Measurements from ENCODE around the gene ADGRF4.
A peak's percentile ranks its signal among the peaks of the same experiment; 100 is the strongest.
"Not testable (repeated sequence)": the region's sequence is repeated elsewhere in the genome, so short reads cannot be mapped to it uniquely, and the experiment has no call there.

The ADGRF4 gene

DNA sequence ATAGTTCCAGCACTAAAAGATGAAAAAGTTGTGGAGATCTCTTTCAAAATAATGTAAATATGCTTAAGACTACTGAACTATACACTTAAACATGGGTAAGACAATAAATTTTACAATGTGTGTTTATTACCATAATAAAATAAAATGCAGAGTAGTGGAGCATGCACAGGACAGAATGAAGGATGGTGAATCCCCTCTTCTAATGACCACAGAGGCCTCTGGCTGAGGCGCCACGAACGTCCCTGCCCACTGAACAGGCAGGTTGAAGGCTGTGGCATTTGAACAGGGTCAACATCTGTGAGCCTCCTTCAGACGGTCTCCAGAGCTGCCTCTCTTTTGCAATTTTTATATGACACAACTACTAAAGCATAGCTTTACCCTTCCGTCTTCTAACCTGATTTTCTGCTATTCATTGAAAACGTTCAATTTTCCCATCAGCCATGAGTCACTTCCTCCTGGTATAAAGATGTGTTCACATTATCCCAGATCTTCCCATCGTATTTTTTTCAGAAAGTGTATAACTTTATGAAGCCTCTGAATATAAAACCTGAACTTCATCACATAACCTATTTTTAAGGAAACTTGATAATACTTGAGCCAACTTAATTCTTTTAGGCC lies 37.8 kb downstream of the ADGRF4 start:
- ATAC-seq, result no peak

DNA sequence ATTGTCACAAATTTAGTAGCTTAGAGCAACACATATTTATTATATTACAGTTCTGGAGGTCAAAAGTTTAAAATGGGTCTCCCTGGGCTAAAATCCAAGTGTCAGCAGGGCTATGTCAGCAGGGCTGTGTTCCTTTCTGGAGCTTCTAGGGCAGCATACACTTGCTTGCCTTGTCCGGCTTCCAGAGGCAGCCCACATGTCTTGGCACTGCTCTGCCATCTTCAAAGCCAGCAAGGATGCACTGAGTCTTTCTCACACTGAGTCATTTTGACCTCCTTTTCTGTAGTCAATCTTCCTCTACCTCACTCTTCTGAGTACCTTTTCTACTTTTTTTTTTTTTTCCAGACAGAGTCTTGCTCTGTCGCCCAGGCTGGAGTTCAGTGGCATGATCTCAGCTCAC lies 39.0 kb downstream of the ADGRF4 start:
- ATAC-seq, result no peak

DNA sequence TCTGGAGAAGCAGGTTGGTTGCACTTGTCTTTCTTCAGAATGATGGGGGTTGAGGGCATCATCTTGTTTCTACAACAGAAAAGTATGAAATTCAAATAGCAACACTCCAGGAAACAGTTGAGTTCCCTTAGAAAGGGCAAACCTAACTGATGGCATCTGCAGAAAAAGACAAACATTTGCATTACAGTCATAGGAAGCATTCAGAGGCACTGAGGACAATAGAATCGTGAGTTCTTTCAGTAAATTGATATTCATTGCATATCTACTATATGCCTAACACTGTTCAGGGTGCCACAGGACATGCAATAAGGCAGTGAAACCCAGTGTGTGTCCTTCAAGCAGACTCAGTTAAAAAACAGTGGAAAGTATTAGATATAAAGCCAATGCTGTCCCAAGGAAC lies 42.3 kb downstream of the ADGRF4 start:
- ATAC-seq, result no peak

DNA sequence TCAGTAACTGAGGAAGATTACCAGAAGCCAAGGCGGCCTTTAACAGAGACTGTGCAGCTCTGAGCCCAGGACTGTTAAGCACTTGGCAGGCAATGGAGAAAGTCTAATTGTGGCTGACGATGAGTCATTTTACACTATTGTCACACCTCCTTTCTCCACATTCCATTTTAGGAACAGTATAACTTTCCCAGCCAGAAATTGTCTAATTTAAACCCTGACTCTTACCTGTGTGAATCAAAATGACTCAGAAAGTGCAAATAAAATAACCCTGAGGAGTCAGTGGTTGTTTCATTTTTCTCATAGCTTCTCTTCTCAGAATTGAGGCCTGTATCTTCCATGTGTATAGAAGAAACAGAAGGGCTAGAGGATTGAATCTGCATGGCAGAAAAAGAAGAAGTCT lies 43.4 kb downstream of the ADGRF4 start:
- ATAC-seq, result peak; percentile 58 to 67

DNA sequence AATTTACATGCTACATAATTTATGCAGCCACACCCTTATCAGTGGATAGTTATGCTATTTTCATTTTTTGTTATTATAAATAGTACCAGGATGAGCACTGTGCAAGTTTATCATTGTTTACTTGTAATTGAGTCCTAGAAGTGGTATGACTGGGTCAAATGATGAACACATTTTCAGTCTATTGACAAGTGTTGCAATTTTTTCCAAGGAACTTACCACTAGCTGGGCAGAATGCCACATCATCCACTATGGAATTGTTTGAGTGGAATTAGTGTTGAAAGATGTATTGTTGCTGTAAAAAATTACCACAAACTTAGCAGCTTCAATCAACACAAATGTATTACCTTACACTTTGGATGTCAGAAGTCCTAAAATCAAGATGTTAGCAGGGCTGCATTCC lies 45.4 kb downstream of the ADGRF4 start:
- no peak for ATAC-seq

DNA sequence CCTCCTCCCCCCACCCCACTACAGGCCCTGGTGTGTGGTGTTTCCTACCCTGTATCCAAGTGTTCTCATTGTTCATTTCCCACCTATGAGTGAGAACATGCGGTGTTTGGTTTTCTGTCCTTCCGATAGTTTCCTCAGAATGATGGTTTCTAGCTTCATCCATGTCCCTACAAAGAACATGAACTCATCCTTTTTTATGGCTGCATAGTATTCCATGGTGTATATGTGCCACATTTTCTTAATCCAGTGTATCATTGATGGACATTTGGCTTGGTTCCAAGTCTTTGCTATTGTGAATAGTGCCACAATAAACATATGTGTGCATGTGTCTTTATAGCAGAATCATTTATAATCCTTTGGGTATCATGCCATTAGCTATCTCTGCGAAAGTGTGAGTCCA lies 46.9 kb downstream of the ADGRF4 start:
- ATAC-seq, result not testable (repeated sequence)

DNA sequence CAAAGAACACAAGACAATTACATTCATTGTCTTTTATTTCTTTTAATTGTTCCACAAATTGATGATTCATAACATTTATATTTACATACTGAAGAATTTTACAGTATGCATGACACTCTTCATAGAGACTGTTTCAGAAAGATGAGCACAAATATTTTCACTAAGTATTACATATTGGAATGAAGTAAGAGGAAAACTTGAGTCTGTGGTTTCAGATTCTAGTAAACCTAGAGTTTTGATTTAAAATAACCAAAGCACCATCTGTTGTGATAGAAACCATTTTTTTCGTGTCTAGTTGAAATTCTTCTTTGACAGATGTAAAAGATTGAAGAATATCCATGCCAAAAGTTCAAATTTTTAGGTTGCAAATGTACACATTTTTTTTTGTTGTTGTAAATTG lies 51.4 kb downstream of the ADGRF4 start:
- no peak for ATAC-seq

DNA sequence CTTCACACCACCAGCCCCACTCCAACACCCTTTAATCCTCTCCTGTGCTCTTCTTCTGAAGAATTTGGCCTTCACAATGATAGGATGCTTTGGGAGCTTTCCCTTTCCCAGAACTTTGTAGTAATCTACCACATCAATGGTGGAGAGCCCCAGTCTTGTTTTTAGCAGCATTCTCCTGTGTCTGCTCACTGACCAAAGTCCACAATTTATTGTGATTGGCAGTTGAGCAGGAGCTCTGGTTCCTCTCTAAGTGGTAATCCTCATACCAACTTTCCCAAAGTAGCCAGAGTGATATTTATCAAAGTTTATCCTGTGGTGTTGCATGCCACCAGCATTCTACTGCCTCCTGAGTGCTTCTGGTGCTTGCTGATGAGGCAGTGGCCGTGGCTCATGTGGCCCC lies 54.4 kb downstream of the ADGRF4 start:
- ATAC-seq, result no peak

DNA sequence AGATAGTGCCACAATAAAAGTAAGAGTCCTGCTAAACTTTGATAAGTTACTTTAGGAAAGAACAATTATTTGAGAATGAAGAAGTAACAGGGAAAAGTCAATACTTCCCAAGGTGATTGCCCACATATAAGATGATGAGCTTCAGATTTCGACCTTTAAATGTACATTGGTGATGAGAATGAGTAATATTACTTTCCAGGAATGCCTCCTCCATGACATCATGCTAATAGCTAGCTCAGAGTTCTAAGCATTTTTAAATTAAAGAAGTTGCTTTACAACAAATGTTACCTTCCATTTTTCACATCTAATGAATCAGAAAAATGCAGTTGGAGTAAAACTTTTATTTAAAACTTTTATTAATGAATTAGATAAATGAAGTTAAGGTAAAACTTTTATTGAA lies 61.0 kb downstream of the ADGRF4 start:
- ATAC-seq, result no peak

DNA sequence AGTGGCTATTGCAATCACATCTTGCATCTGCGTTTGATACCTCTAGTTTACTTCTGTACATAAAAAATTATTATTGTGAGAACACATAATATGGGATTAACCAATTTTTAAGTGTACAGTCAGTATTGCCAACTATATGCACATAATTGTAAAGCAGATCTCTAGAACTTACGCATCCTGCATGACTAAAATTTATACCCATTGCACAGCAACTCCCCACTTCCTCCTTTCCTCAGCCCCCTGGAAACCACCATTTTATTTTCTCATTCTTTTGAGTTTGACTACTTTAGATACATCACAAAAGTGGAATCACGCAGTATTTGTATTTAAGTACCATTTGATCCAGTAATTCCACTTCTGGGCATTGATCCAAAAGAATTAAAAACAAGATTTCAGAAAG lies 64.1 kb downstream of the ADGRF4 start:
- no peak for ATAC-seq

DNA sequence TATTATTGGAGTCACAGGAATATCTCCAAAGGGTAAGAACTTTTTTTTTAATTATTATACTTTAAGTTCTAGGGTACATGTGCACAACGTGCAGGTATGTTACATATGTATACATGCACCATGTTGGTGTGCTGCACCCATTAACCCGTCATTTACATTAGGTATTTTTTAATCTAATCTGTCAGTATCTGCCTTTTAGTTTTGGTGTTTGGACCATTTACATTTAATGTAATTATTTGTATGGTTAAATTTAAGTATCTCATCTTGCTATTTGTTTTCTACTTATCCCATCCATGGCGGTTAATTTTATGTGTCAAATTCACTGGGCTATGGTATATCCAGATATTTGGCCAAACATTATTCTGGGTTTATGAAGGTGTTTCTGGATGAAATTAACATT lies 68.1 kb downstream of the ADGRF4 start:
- no peak for ATAC-seq

DNA sequence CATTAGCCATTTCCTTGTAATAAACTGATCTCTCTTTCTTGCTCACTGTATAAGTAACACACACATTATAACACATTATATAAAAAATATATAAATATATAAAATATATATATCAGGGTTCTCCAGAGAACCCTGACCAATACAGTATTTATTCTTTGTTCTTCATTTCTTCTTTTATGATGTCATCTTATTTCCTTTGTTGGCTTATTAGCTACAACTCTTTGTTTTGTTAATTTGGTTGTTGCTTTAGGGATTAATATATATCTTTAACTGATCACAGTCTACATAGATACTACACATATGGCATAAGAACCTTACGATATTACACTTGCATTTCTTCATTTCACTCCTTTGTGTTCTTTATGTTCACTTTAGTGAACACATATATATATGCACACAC lies 68.7 kb downstream of the ADGRF4 start:
- ATAC-seq, result no peak

DNA sequence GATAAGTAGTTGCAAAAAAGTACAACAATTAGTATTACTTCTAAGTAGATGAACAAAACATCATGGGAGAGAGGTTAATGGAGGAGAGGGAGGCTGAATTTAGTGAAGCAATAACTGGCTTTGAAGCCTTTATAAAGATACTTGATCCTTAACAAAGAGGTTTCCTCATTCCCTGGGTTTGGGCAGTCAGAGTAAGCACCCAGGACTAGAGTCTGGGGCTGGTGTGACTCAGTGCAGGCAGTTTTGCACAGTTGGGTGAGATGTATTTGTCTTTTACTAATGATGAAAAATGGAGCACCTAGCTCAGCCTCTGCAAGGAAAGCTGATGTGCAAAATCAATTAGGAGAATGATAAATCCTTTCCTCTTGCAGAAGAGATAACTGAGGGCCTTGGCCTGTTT lies 71.6 kb downstream of the ADGRF4 start:
- ATAC-seq, result no peak

Measured in activated CD4-positive, CD25-positive, alpha-beta regulatory T cell treated with anti-CD3 and anti-CD28 coated beads, Interleukin-2, amount 50 U/mL, for 24 hours (primary cell).